Measurements from ENCODE around the gene OOSP3.

- TF ChIP-seq CTCF (IDR thresholded peaks at IDR 0.05 in 4 of 5, conservative IDR thresholded peaks at IDR 0.05 in 1 of 5): no peak
- no peak for TF ChIP-seq POLR2A (IDR thresholded peaks at IDR 0.05)
Observed at GRCh38 chr11:59859673-59860072, 18.9 kb upstream of the OOSP3 start.
